PFSK-1 (cell line): ENCODE results near the gene IFI44.

Experiments
- FOXP2 ChIP-seq: optimal IDR thresholded peaks from 2 replicates; pipeline ENCODE3; 2011; ENCODE audit warnings: borderline replicate concordance, control low read depth, inconsistent platforms; ENCODE audit not compliant: insufficient read depth; ENCODE audit errors: extremely low read length, extremely low read depth
- POLR2AphosphoS5 ChIP-seq: IDR thresholded peaks from 2 replicates; pipeline ENCODE4 v1.6.1; 2012; ENCODE audit warnings: low read depth, mild to moderate bottlenecking, control low read depth, low read length, moderate library complexity
- REST ChIP-seq, 2 experiments: IDR thresholded peaks; 2 replicates each; pipeline versions ENCODE4 v1.6.1 to v1.8.0; 2011 to 2012; ENCODE audit warnings: low read depth in 2 of 2, low read length in 2 of 2, control low read depth in 1 of 2, inconsistent platforms in 1 of 2, mild to moderate bottlenecking in 1 of 2, moderate library complexity in 1 of 2; ENCODE audit not compliant: insufficient read depth in 1 of 2
- SIN3A ChIP-seq: IDR thresholded peaks from 2 replicates; pipeline ENCODE4 v1.6.1; 2012; ENCODE audit warnings: mild to moderate bottlenecking, low read length, moderate library complexity, borderline replicate concordance; ENCODE audit not compliant: insufficient read depth
- TAF1 ChIP-seq: IDR thresholded peaks from 2 replicates; pipeline ENCODE4 v1.6.1; 2012; ENCODE audit warnings: low read length, control low read depth, borderline replicate concordance; ENCODE audit not compliant: insufficient read depth

The IFI44 gene

DNA sequence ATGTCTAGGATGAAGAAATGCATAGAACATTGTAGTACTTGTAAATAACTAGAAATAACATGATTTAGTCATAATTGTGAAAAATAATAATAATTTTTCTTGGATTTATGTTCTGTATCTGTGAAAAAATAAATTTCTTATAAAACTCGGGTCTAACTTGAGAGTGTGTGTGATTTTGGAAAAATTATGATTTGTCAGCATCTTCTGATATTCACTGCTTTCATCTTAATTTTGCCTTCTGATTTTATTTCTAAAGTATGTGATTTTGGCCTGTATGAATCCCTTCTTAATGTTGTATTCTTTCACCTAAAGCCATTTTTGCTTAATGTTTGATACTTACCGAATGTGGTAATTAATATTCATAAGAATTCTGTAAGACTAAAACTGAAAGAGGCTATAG, 14.3 kb downstream of the IFI44 start:
- TF ChIP-seq REST (IDR thresholded peaks at IDR 0.05; ENCODE audit: insufficient read depth in 1 of 2, low read depth in 2 of 2, low read length in 2 of 2): no peak
- TF ChIP-seq FOXP2: no peak
- TF ChIP-seq SIN3A: no peak
- no peak for TF ChIP-seq POLR2AphosphoS5
- no peak for TF ChIP-seq TAF1

DNA sequence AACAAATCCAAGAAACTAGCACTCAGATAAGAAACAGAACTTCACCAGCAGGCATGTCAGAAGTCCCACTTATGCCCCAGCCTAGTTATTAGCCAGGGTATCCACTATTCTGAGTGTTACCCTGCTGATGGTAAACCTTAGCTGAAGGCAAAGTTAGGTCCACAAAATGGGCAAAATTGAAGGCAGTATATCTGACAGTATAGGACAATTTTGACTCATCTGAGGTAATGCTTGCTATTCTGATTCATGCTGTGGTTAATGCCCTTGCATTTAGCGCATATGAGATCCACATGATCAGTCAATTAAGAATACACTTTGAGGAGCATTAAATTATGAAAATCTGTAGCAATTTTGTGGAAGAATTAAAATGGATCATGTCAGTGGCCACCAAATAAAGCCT, 15.1 kb downstream of the IFI44 start:
- TF ChIP-seq FOXP2 (no peak), TAF1 (no peak), REST (IDR thresholded peaks at IDR 0.05; ENCODE audit: insufficient read depth in 1 of 2, low read depth in 2 of 2, low read length in 2 of 2) (no peak), SIN3A (no peak), POLR2AphosphoS5 (no peak)

- no peak for TF ChIP-seq REST (IDR thresholded peaks at IDR 0.05; ENCODE audit: insufficient read depth in 1 of 2, low read depth in 2 of 2, low read length in 2 of 2)
- TF ChIP-seq POLR2AphosphoS5: no peak
- no peak for TF ChIP-seq SIN3A
- TF ChIP-seq TAF1: no peak
- TF ChIP-seq FOXP2: no peak
Measured at GRCh38 chr1:78665809-78666208, 16.2 kb downstream of the IFI44 start.

GRCh38 chr1:78667939-78668338, 18.3 kb downstream of the IFI44 start:
- TF ChIP-seq FOXP2 (no peak), REST (IDR thresholded peaks at IDR 0.05; ENCODE audit: insufficient read depth in 1 of 2, low read depth in 2 of 2, low read length in 2 of 2) (no peak), SIN3A (no peak), POLR2AphosphoS5 (no peak), TAF1 (no peak)

GRCh38 chr1:78668427-78668826, 18.8 kb downstream of the IFI44 start:
- TF ChIP-seq POLR2AphosphoS5 (no peak), REST (IDR thresholded peaks at IDR 0.05; ENCODE audit: insufficient read depth in 1 of 2, low read depth in 2 of 2, low read length in 2 of 2) (no peak), TAF1 (no peak), SIN3A (no peak), FOXP2 (no peak)
